Stimulated activated naive CD8-positive, alpha-beta T cell treated with anti-CD3 and anti-CD28 coated beads, Interleukin-15, Interleukin-2, amounts not matched to agents 100 U/mL and 50 U/mL, for 24 hours (primary cell): Measurements from ENCODE around the gene SCP2.

Experiments
- ATAC-seq: fragments of 150-1000 bp; cut with Tn5 transposase; one replicate; pipeline ENCODE4 v1.10.0; 2021
- DNase-seq: peaks from one replicate; pipeline ENCODE4 v3.0.0; 2021

The SCP2 gene

GRCh38 chr1:53043271-53043670, 116.2 kb downstream of the SCP2 start:
- no peak for ATAC-seq

GRCh38 chr1:53044926-53045325, 117.8 kb downstream of the SCP2 start:
- no peak for DNase-seq
- no peak for ATAC-seq

More at GRCh38 chr1:53043271-53043670, 116.2 kb downstream of the SCP2 start:
- no peak for DNase-seq

- ATAC-seq, result no peak
- DNase-seq, result no peak
These were observed 119.9 kb downstream of the SCP2 start for GRCh38 chr1:53046930-53047329.

- DNase-seq (no peak), ATAC-seq (peak; percentile 94)
These were observed 121.0 kb downstream of the SCP2 start for GRCh38 chr1:53047737-53048736.

- no peak for DNase-seq
- no peak for ATAC-seq
These were observed 122.0 kb downstream of the SCP2 start for GRCh38 chr1:53048960-53049573.

- DNase-seq (no peak), ATAC-seq (no peak)
These were observed 122.5 kb downstream of the SCP2 start for GRCh38 chr1:53049574-53049967.

- DNase-seq (no peak), ATAC-seq (no peak)
These were observed 123.2 kb downstream of the SCP2 start for GRCh38 chr1:53050310-53050709.

GRCh38 chr1:53051676-53052075, 124.6 kb downstream of the SCP2 start:
- ATAC-seq, result no peak
- DNase-seq, result no peak

- DNase-seq, result no peak
- ATAC-seq, result no peak
These were observed 130.1 kb downstream of the SCP2 start for GRCh38 chr1:53057127-53057526.

- DNase-seq (no peak), ATAC-seq (no peak)
These were observed 133.5 kb downstream of the SCP2 start for GRCh38 chr1:53060579-53060978.

- ATAC-seq (no peak), DNase-seq (no peak)
These were observed 134.2 kb downstream of the SCP2 start for GRCh38 chr1:53061123-53061858.

GRCh38 chr1:53061859-53062707, 135.0 kb downstream of the SCP2 start, which contains the start of gene PODN:
Gene PODN, plus strand, starts transcription at chr1:53062213. Its CDS starts 7,643 bp downstream, at chr1:53069856.
- DNase-seq (no peak), ATAC-seq (no peak)

GRCh38 chr1:53062708-53063591, 135.9 kb downstream of the SCP2 start:
- DNase-seq (no peak), ATAC-seq (peak; percentile 31)

GRCh38 chr1:53063744-53064515, 136.9 kb downstream of the SCP2 start:
- no peak for ATAC-seq

GRCh38 chr1:53065391-53065790, 138.3 kb downstream of the SCP2 start:
- DNase-seq (no peak), ATAC-seq (no peak)

More at GRCh38 chr1:53063744-53064515, 136.9 kb downstream of the SCP2 start:
- DNase-seq, result no peak

- no peak for ATAC-seq
These were observed 139.4 kb downstream of the SCP2 start for GRCh38 chr1:53066488-53066887.

GRCh38 chr1:53066891-53067738, 140.0 kb downstream of the SCP2 start:
- DNase-seq, result no peak
- ATAC-seq, result no peak

More at GRCh38 chr1:53066488-53066887, 139.4 kb downstream of the SCP2 start:
- DNase-seq, result no peak

GRCh38 chr1:53067886-53068285, 140.8 kb downstream of the SCP2 start:
- DNase-seq (no peak), ATAC-seq (no peak)
